GM18909 (cell line): ENCODE results near the gene SLC25A10.

Source experiments
- ATAC-seq: cut with Tn5 transposase; IDR thresholded peaks from one replicate; pipeline ENCODE4 v1.9.1; 2021; ENCODE audit warnings: mild to moderate bottlenecking; ENCODE audit not compliant: unreplicated experiment, poor library complexity

Gene SLC25A10

DNA sequence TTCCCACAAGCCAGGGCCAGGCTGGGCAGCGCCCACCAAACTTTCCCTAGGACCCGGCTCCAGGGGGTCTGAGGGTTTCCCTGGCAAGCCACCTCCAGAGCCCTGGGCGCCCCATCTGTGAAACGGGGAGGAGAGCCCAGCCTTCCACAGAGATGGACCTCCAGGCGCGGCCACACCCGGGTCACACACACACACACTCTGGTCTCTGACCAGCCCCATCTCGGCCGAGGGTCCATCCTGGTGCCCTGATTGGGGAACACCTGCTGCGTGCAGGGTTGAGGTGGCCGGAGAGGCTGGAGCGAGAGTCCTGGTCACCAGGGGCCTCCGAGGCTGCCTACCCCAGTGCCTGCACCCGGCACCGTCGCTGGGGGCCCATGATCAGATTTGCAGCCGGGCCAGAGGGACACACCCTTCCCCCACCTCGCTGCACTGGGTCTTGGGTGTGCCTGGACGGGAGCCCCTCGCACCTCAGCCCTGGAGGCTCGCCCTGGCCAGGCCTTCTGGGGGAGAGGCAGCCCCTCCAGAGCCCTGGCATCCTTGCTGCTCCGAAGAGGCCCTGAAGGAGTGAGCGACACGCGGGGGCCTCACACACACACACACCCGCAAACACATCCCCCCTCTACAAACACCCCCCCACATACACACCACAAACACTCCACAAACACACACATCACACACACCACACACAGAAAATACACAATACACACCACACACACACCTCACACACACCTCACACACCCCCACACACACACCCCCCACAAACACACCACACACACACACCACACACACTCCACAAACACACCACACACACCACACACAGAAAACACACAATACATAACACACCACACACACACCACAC is 29.7 kb downstream of the SLC25A10 start:
- ATAC-seq: no peak
